Mucosa of descending colon (tissue), 3 donors: Measurements from ENCODE around the gene CEP170. TPM values are rescaled to one million over a fixed set of nuclear protein-coding genes. Genes with fewer than 3 reads are reported as not detected.
A peak's percentile ranks its signal among the peaks of the same experiment; 100 is the strongest.

Source experiments
- ATAC-seq: fragments of 200-7000 bp; cut with Tn5 transposase; one replicate; pipeline ENCODE4 v1.9.1; 2020; ENCODE audit warnings: mild to moderate bottlenecking, moderate library complexity
- DNase-seq, 3 donors: peaks; one replicate each; pipeline ENCODE4 v3.0.0-alpha.2; 2020
- H3K36me3 ChIP-seq: fragments of 200-600 bp; one replicate; pipeline ENCODE4 v1.8.0; 2021; ENCODE audit warnings: low read depth, mild to moderate bottlenecking
- H3K4me1 ChIP-seq: fragments of 200-600 bp; one replicate; pipeline ENCODE4 v1.8.0; 2021; ENCODE audit warnings: low read depth, mild to moderate bottlenecking
- H3K4me3 ChIP-seq: fragments of 200-600 bp; one replicate; pipeline ENCODE4 v1.8.0; 2021; ENCODE audit warnings: mild to moderate bottlenecking
- H3K9me3 ChIP-seq: fragments of 200-600 bp; one replicate; pipeline ENCODE4 v1.8.0; 2021; ENCODE audit warnings: mild to moderate bottlenecking
- intact Hi-C, 2 donors: fragments of 100-400 bp; cut with DNase I in 1 of 2; cut with micrococcal nuclease in 1 of 2; formaldehyde crosslinking; loops; one replicate each; pipeline versions ENCODE4 v1.11.0 to v1.11.1; 2022; cut with DNase I, micrococcal nuclease
- total RNA-seq, 3 donors: library from RNA; stranded (reverse); fragmentation: NEBNext Ultra II Directional in 2 of 3; extraction: Animal tissue kit (Norgen Biotek cat#: 25700) in 2 of 3; gene quantifications; one replicate each; pipeline versions ENCODE4 v1.2.1 to v1.2.4, GENCODE V29; 2021 to 2023
- TF ChIP-seq, protein P1 (sequence below): fragments of 200-600 bp; IDR thresholded peaks from one replicate; pipeline ENCODE4 v1.8.0; 2022; ENCODE audit warnings: antibody characterized with exemption, mild to moderate bottlenecking
- donor health status: DM: no; HTN: no; CAD: no; lungs with moderate emphysema.
- donor health status: DM: no; HTN: no; CAD: no.
- donor health status: DM: no; HTN: yes; CAD: no.

CEP170 gene
- total RNA-seq, 3 donors from 2014 or later: 6.2 to 43.8 (median 14.4) TPM

DNA sequence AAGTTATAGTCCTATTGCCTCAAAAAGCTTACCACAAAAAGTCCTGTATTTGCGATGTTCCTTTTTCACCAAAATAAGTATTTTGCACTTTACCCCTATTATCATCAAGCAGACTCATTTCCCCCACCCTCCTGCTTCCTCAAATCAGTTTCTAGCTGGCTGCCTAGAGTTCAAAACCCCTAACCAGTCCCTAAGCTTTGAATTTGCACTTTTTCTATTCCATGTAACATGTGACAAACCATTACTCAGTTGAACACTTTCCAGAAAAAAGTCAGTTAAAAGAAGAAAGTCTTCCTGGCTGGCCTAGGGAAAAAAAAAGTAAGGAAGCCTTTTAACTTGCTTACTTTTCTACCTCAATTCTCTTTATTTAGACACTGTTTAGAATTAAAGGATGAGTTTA, 8.2 kb downstream of the CEP170 start:
- Histone ChIP-seq H3K36me3 (no peaks in the 10 kb centered on the region), H3K4me1 (no peaks in the 10 kb centered on the region), H3K9me3 (no peaks in the 10 kb centered on the region), H3K4me3 (no peak overlapping the region)
- DNase-seq (no peak), ATAC-seq (peak; percentile 22)
- intact Hi-C loops: no loop called here
- TF ChIP-seq, protein P1, sequence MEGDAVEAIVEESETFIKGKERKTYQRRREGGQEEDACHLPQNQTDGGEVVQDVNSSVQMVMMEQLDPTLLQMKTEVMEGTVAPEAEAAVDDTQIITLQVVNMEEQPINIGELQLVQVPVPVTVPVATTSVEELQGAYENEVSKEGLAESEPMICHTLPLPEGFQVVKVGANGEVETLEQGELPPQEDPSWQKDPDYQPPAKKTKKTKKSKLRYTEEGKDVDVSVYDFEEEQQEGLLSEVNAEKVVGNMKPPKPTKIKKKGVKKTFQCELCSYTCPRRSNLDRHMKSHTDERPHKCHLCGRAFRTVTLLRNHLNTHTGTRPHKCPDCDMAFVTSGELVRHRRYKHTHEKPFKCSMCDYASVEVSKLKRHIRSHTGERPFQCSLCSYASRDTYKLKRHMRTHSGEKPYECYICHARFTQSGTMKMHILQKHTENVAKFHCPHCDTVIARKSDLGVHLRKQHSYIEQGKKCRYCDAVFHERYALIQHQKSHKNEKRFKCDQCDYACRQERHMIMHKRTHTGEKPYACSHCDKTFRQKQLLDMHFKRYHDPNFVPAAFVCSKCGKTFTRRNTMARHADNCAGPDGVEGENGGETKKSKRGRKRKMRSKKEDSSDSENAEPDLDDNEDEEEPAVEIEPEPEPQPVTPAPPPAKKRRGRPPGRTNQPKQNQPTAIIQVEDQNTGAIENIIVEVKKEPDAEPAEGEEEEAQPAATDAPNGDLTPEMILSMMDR: no peak

DNA sequence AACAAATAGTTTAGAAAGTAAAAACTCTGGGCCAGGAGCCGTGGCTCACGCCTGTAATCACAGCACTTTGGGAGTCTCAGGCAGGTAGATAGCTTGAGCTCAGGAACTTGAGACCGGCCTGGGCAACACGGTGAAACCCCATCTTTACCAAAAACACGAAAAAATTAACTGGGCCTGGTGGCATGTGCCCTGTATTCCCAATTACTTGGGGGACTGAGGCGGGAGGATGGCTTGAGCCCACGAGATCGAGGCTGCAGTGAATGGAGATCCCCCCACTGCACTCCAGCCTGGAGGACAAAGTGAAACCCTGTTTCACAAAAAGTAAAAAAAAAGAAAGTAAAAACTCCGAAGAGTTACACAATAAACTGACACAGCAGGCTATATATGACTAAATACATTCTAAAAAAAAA, 10.6 kb downstream of the CEP170 start:
- TF ChIP-seq, protein P1: no peak
- H3K4me3 ChIP-seq: no peak overlapping the region
- no peak for DNase-seq
- no peaks in the 10 kb centered on the region for H3K4me1 ChIP-seq
- ATAC-seq: no peak
- no peaks in the 10 kb centered on the region for H3K9me3 ChIP-seq
- intact Hi-C loops: no loop called here
- H3K36me3 ChIP-seq: no peaks in the 10 kb centered on the region

DNA sequence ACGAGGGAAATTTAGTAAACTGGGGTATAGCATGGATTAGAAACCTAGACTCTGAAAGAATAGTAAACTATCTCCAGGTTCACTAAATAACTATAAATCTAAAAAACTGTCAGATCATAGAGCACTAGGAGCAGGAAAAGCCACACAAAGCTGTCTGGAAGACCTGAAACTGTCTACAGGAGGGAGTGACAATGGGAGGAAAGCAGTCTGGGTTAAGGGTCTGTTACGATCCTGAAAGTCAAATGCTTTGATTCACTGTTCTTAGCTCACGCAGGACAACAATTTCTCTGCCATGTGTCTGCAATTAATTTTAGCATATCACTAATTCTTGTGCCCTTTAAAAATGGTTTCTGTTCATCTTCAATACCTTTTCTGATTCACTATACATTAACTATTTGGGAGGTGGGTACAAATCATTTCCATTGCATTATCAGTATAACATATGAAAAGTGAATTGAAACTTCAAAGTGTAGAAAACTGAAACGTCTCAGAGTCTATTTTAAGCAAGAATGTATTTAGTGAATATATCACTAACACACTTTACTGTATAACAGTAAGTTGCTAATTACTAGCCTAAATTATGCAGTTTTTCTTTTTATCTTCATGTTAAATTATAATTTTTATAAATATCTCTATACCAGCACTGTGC, 18.4 kb downstream of the CEP170 start:
- Histone ChIP-seq H3K9me3 (peaks cover 7% of the 10 kb centered on the region), H3K36me3 (no peaks in the 10 kb centered on the region), H3K4me3 (no peak overlapping the region), H3K4me1 (no peaks in the 10 kb centered on the region)
- DNase-seq (no peak), ATAC-seq (no peak)
- intact Hi-C loops: no loop called here
- TF ChIP-seq, protein P1: no peak

DNA sequence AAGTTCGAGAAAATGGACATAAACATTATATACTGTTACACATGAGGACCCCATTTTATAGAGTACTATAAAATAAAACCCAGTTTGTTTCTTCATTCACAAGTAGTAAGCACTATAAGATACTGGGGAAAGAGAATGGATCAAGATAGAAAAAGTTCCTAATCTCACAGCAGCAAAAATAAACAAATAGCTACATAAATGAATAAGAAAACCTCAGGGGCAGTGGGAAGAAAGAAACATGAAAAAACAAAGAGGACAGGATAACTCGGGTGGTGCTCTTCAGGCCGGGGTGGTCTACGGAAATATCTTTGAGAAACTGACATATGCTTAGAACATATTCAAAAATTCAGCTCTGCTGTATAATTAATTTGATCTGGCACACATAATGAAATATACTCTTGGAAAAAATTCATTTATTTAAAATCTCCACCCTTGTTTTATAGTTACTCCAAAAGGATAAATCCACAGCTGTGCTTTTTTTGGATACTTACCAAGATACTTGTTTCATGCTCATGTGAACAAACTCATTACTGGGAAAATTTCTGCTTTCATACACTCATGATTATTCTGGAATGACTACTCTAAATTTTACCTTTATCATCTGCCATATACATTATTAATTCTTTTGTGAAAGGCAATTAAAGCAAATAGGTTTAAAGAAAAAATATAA, 20.0 kb downstream of the CEP170 start:
- H3K4me3 ChIP-seq: no peak overlapping the region
- DNase-seq: no peak
- no peaks in the 10 kb centered on the region for H3K4me1 ChIP-seq
- no peaks in the 10 kb centered on the region for H3K36me3 ChIP-seq
- TF ChIP-seq, protein P1: no peak
- H3K9me3 ChIP-seq: peaks cover 22% of the 10 kb centered on the region
- no peak for ATAC-seq
- intact Hi-C loops: no loop called here

DNA sequence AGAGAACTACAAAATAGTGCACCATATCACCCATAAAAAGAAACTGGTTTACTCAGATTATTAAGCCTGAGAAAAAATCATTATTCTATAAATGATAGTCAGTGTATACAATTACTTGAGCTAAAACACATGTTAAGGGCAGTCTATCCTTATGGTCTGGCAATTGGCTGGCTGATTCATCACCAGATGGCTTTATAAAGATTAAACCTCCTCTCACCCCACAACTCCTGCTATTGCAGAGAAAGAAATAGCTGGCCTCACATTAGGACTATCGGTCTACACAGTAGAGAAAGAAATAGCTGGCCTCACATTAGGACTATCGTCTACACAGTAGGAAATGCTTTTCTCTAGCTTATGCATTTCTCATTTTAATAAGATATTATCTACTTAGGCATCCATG, 21.2 kb downstream of the CEP170 start:
- H3K36me3 ChIP-seq: no peaks in the 10 kb centered on the region
- no peak overlapping the region for H3K4me3 ChIP-seq
- DNase-seq: no peak
- TF ChIP-seq, protein P1: no peak
- intact Hi-C loops: no loop called here
- peaks cover 30% of the 10 kb centered on the region for H3K9me3 ChIP-seq
- no peaks in the 10 kb centered on the region for H3K4me1 ChIP-seq
- no peak for ATAC-seq
